Fibroblast of mammary gland (primary cell): ENCODE results near the gene CYREN.

Experiments
- DNase-seq: peaks from one replicate; pipeline ENCODE4 v3.0.0-alpha.2; 2010; ENCODE audit warnings: low read depth
- H3K4me3 ChIP-seq: 2 replicates; pipeline ENCODE4 v1.5.1; 2011; ENCODE audit warnings: low read depth, mild to moderate bottlenecking, low read length, moderate library complexity; ENCODE audit not compliant: control insufficient read depth
- CTCF ChIP-seq: conservative IDR thresholded peaks from 2 replicates; pipeline ENCODE4 v1.5.1; 2011; ENCODE audit warnings: low read depth, low read length, inconsistent platforms; ENCODE audit not compliant: control insufficient read depth, insufficient read depth

The CYREN gene

GRCh38 chr7:135159359-135160085 lies 11.0 kb downstream of the CYREN start:
- DNase-seq: peak; percentile 41
- no peak for TF ChIP-seq CTCF
- H3K4me3 ChIP-seq: no peak overlapping the region

- DNase-seq: no peak
- no peak overlapping the region for H3K4me3 ChIP-seq
- no peak for TF ChIP-seq CTCF
These were observed 11.6 kb downstream of the CYREN start for GRCh38 chr7:135158874-135159273.

- TF ChIP-seq CTCF: no peak
- H3K4me3 ChIP-seq: no peak overlapping the region
- DNase-seq: no peak
These were observed 12.3 kb downstream of the CYREN start for GRCh38 chr7:135158141-135158655.

GRCh38 chr7:135156290-135156689 lies 14.2 kb downstream of the CYREN start:
- TF ChIP-seq CTCF: no peak
- DNase-seq: no peak
- no peak overlapping the region for H3K4me3 ChIP-seq

- DNase-seq: no peak
- no peak for TF ChIP-seq CTCF
- H3K4me3 ChIP-seq: no peak overlapping the region
These were observed 15.8 kb downstream of the CYREN start for GRCh38 chr7:135154734-135155133.

- TF ChIP-seq CTCF: no peak
- no peak for DNase-seq
These were observed 18.1 kb downstream of the CYREN start for GRCh38 chr7:135152442-135152841.

More at GRCh38 chr7:135152442-135152841, 18.1 kb downstream of the CYREN start:
- H3K4me3 ChIP-seq: no peak overlapping the region
